ENCODE measurements around the gene ITPA.

DNA sequence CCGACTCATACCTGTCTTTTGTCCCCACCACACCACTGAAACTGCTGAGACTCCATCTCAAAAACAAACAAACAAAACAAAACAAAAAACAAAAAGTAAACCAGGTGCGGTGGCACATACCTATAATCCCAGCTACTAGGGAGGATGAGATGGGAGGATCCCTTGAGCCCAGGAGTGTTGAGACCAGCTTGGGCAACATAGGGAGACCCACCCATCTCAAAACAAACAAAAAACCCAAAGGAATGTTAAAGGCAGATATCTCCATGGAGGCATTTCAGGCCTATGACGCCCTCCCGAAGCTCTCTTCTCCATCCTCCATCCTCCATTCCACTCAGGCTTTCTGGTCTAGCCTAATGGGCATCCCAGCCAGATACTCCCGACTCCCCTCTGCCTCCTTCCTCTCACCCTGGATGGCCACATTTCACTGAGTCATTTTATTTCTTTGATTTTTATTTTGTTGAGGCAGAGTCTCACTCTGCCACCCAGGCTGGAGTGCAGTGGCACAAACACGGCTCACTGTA lies 32.9 kb downstream of the ITPA start:
- TF ChIP-seq, protein P1, sequence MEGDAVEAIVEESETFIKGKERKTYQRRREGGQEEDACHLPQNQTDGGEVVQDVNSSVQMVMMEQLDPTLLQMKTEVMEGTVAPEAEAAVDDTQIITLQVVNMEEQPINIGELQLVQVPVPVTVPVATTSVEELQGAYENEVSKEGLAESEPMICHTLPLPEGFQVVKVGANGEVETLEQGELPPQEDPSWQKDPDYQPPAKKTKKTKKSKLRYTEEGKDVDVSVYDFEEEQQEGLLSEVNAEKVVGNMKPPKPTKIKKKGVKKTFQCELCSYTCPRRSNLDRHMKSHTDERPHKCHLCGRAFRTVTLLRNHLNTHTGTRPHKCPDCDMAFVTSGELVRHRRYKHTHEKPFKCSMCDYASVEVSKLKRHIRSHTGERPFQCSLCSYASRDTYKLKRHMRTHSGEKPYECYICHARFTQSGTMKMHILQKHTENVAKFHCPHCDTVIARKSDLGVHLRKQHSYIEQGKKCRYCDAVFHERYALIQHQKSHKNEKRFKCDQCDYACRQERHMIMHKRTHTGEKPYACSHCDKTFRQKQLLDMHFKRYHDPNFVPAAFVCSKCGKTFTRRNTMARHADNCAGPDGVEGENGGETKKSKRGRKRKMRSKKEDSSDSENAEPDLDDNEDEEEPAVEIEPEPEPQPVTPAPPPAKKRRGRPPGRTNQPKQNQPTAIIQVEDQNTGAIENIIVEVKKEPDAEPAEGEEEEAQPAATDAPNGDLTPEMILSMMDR (conservative IDR thresholded peaks at IDR 0.05; ENCODE audit: low read depth, low read length), result no peak
- no peak for TF ChIP-seq POLR2A (IDR thresholded peaks at IDR 0.05; ENCODE audit: low read depth, low read length)
- TF ChIP-seq, protein P2, sequence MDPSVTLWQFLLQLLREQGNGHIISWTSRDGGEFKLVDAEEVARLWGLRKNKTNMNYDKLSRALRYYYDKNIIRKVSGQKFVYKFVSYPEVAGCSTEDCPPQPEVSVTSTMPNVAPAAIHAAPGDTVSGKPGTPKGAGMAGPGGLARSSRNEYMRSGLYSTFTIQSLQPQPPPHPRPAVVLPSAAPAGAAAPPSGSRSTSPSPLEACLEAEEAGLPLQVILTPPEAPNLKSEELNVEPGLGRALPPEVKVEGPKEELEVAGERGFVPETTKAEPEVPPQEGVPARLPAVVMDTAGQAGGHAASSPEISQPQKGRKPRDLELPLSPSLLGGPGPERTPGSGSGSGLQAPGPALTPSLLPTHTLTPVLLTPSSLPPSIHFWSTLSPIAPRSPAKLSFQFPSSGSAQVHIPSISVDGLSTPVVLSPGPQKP (IDR thresholded peaks at IDR 0.05; ENCODE audit: borderline replicate concordance, low read depth, low read length), result no peak
- no peak for TF ChIP-seq RFX5 (IDR thresholded peaks at IDR 0.05; ENCODE audit: low read depth, low read length)
- no peak for TF ChIP-seq BHLHE40 (IDR thresholded peaks at IDR 0.05; ENCODE audit: low read depth, low read length)
- no peak for TF ChIP-seq RAD21 (IDR thresholded peaks at IDR 0.05; ENCODE audit: low read length)

All from IMR-90 (cell line).